ENCODE measurements around the gene DAGLA.

Gene DAGLA

GRCh38 chr11:61731952-61732675 is 51.9 kb downstream of the DAGLA start:
- no peak for DNase-seq

- no peak for DNase-seq
Measured at GRCh38 chr11:61732705-61733104, 52.5 kb downstream of the DAGLA start.

- peak; percentile 82 for DNase-seq
Measured at GRCh38 chr11:61733120-61733978, 53.2 kb downstream of the DAGLA start.

GRCh38 chr11:61734767-61735166 is 54.6 kb downstream of the DAGLA start:
- DNase-seq: no peak

GRCh38 chr11:61735391-61735790 is 55.2 kb downstream of the DAGLA start:
- no peak for DNase-seq

- DNase-seq: no peak
Measured at GRCh38 chr11:61736310-61736709, 56.1 kb downstream of the DAGLA start.

GRCh38 chr11:61737131-61737530 is 56.9 kb downstream of the DAGLA start:
- DNase-seq: no peak

- DNase-seq: no peak
Measured at GRCh38 chr11:61737636-61738386, 57.6 kb downstream of the DAGLA start.

- DNase-seq: no peak
Measured at GRCh38 chr11:61738776-61739175, 58.6 kb downstream of the DAGLA start.

- DNase-seq: no peak
Measured at GRCh38 chr11:61739413-61739812, 59.2 kb downstream of the DAGLA start.

- no peak for DNase-seq
Measured at GRCh38 chr11:61739966-61740365, 59.8 kb downstream of the DAGLA start.

- DNase-seq: peak; percentile 8
Measured at GRCh38 chr11:61742391-61742790, 62.2 kb downstream of the DAGLA start.

GRCh38 chr11:61743486-61744095 is 63.4 kb downstream of the DAGLA start:
- no peak for DNase-seq

- no peak for DNase-seq
Measured at GRCh38 chr11:61744181-61744580, 64.0 kb downstream of the DAGLA start.

GRCh38 chr11:61744609-61745156 is 64.5 kb downstream of the DAGLA start:
- DNase-seq: no peak

GRCh38 chr11:61745781-61746441 is 65.7 kb downstream of the DAGLA start:
- DNase-seq: no peak

- no peak for DNase-seq
Measured at GRCh38 chr11:61746442-61747191, 66.4 kb downstream of the DAGLA start.

- DNase-seq: peak; percentile 28
Measured at GRCh38 chr11:61747192-61747966, 67.2 kb downstream of the DAGLA start.

- no peak for DNase-seq
Measured at GRCh38 chr11:61747967-61748285, 67.7 kb downstream of the DAGLA start.

- no peak for DNase-seq
Measured at GRCh38 chr11:61749591-61750217, 69.5 kb downstream of the DAGLA start.

Data from CD4-positive, alpha-beta T cell treated with Interferon gamma for 1 hour (primary cell).